Fibroblast of the aortic adventitia (primary cell): Measurements from ENCODE around the gene C4BPA. TPM values are rescaled to one million over a fixed set of nuclear protein-coding genes. Genes with fewer than 3 reads are reported as not detected.

Source experiments
- DNase-seq: peaks from one replicate; pipeline ENCODE4 v3.0.0-alpha.2; 2010; ENCODE audit warnings: low read depth
- H3K4me3 ChIP-seq: 2 replicates; pipeline ENCODE4 v1.5.1; 2011; ENCODE audit warnings: low read depth, mild to moderate bottlenecking, control low read depth, low read length, moderate library complexity
- CTCF ChIP-seq: IDR thresholded peaks from 2 replicates; pipeline ENCODE4 v1.5.1; 2011; ENCODE audit warnings: mild to moderate bottlenecking, low read length, control low read depth, inconsistent platforms; ENCODE audit not compliant: insufficient read depth
- total RNA-seq: library from RNA; depleted of rRNA; stranded (reverse); fragments of >200 nt; gene quantifications from 2 replicates; pipeline ENCODE4 v1.2.3, GENCODE V29; 2012; ENCODE audit warnings: low replicate concordance

The C4BPA gene
- total RNA-seq, 1 donor: not detected

GRCh38 chr1:207059881-207060280 is 44.2 kb upstream of the C4BPA start:
- H3K4me3 ChIP-seq: no peak overlapping the region
- no peak for DNase-seq
- TF ChIP-seq CTCF: no peak

- H3K4me3 ChIP-seq: no peak overlapping the region
- no peak for DNase-seq
- TF ChIP-seq CTCF: no peak
Observed at GRCh38 chr1:207060596-207060995, 43.4 kb upstream of the C4BPA start.

GRCh38 chr1:207062058-207062457 is 42.0 kb upstream of the C4BPA start:
- H3K4me3 ChIP-seq: no peak overlapping the region
- no peak for TF ChIP-seq CTCF
- no peak for DNase-seq

- H3K4me3 ChIP-seq: no peak overlapping the region
- no peak for TF ChIP-seq CTCF
- no peak for DNase-seq
Observed at GRCh38 chr1:207063014-207063413, 41.0 kb upstream of the C4BPA start.

- DNase-seq: no peak
- H3K4me3 ChIP-seq: no peak overlapping the region
- TF ChIP-seq CTCF: no peak
Observed at GRCh38 chr1:207064561-207064960, 39.5 kb upstream of the C4BPA start.

GRCh38 chr1:207067185-207067584 is 36.8 kb upstream of the C4BPA start:
- H3K4me3 ChIP-seq: no peak overlapping the region
- DNase-seq: no peak
- no peak for TF ChIP-seq CTCF

GRCh38 chr1:207067665-207068064 is 36.4 kb upstream of the C4BPA start:
- DNase-seq: no peak
- no peak for TF ChIP-seq CTCF

More at GRCh38 chr1:207067665-207068064, 36.4 kb upstream of the C4BPA start:
- no peak overlapping the region for H3K4me3 ChIP-seq
